Coronary artery (tissue), 2 donors: ENCODE results near the gene GASK1A.

ENCODE experiments used
- DNase-seq: peaks from one replicate; pipeline ENCODE4 v3.0.0-alpha.2; 2017; ENCODE audit warnings: low spot score
- H3K27ac ChIP-seq, 2 donors: fragments of 200-600 bp; sonication (generic); one replicate each; pipeline ENCODE4 v1.5.1; 2016 to 2019
- H3K4me3 ChIP-seq: fragments of 200-600 bp; sonication (generic); 2 replicates; pipeline ENCODE4 v1.5.1; 2016; ENCODE audit warnings: mild to moderate bottlenecking, moderate library complexity
- CTCF ChIP-seq: fragments of 200-600 bp; sonication (generic); IDR thresholded peaks from one replicate; pipeline ENCODE4 v1.5.1; 2019; ENCODE audit warnings: antibody characterized with exemption

The GASK1A gene

GRCh38 chr3:42942693-42943092 lies 36.4 kb upstream of the GASK1A start:
- Histone ChIP-seq H3K27ac (no peak overlapping the region), H3K4me3 (no peak overlapping the region)
- no peak for DNase-seq
- no peak for TF ChIP-seq CTCF

GRCh38 chr3:42946050-42946449 lies 33.1 kb upstream of the GASK1A start:
- DNase-seq = no peak
- Histone ChIP-seq H3K27ac (no peak overlapping the region), H3K4me3 (no peak overlapping the region)
- TF ChIP-seq CTCF = no peak

GRCh38 chr3:42957573-42957972 lies 21.5 kb upstream of the GASK1A start:
- DNase-seq = no peak
- no peak overlapping the region for H3K27ac ChIP-seq
- H3K4me3 ChIP-seq = no peak overlapping the region
- TF ChIP-seq CTCF = no peak

GRCh38 chr3:42960282-42960681 lies 18.8 kb upstream of the GASK1A start:
- Histone ChIP-seq H3K27ac (no peak overlapping the region), H3K4me3 (no peak overlapping the region)
- no peak for TF ChIP-seq CTCF
- no peak for DNase-seq

- TF ChIP-seq CTCF = no peak
- no peak for DNase-seq
- Histone ChIP-seq H3K27ac (no peak overlapping the region), H3K4me3 (no peak overlapping the region)
These were observed 18.3 kb upstream of the GASK1A start for GRCh38 chr3:42960786-42961185.

GRCh38 chr3:42961633-42962032 lies 17.5 kb upstream of the GASK1A start:
- Histone ChIP-seq H3K27ac (no peak overlapping the region), H3K4me3 (no peak overlapping the region)
- TF ChIP-seq CTCF = peak; percentile 49
- no peak for DNase-seq

GRCh38 chr3:42963269-42963668 lies 15.8 kb upstream of the GASK1A start:
- Histone ChIP-seq H3K27ac (no peak overlapping the region), H3K4me3 (no peak overlapping the region)
- no peak for DNase-seq
- TF ChIP-seq CTCF = no peak
